GM15510 (cell line): ENCODE data around the gene OTUD4.
A peak's percentile ranks its signal among the peaks of the same experiment; 100 is the strongest.

Source experiments
- POLR2A ChIP-seq: IDR thresholded peaks from 3 replicates; pipeline ENCODE4 v1.6.1; 2011; ENCODE audit warnings: borderline replicate concordance; ENCODE audit not compliant: insufficient read length; ENCODE audit errors: extremely low read depth

Gene OTUD4

DNA sequence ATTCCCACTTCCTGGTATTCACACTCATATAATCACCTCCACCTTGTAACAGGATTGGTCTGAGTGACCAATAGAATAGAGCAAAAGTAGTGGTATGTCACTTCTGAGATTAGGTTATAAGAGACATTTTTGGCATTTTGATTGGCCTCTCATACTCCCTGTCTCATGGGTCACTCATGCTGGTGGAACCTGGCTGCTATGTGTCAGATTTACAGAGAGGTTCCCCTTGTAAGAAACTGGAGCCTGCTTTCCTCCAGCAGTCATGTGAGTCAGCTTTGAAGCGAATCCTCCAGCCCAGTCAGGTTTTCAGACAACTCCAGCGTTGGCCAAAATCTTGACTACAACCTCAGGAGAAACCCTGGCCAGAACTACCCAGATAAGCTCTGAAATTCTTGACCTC lies 2.6 kb upstream of the OTUD4 start:
- TF ChIP-seq POLR2A: no peak

DNA sequence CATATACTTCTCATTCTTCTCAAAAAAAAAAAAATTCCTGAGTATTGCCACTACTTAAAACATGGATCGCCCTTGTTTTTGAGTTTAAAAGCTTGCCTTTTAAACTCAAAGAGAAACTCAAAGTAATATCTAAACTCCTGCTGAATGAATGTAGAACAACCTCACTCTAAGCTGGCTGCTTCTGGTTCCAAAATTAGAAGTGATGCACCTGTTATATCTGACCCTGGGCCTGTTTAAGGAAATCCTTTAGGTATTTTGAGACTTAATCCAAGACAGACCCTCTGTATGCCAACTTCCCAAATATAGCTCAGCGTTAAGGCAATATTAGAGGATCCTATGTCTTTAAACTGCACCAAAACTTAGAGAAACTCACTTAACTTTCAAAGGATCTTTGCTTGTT lies 1.8 kb upstream of the OTUD4 start:
- TF ChIP-seq POLR2A: no peak

DNA sequence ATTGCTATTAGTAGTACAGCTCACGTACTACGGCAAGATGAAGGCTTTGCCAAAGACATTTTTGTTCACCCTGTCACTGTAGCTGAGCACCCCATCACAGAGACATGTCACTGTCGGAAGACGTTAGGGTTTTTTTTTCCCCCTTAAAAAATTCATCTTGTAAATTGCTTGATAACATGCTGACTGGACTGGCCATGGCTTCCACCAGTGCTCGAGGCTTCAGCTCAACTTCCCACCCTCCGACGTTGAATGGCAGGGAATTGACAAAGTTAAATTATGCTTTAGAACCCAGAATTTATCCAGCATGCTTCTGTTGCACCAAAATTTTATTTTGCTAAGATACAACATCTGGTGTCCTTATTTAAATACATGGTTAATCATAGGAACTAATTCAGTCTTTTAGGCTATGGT lies 707 bp upstream of the OTUD4 start:
- no peak for TF ChIP-seq POLR2A

DNA sequence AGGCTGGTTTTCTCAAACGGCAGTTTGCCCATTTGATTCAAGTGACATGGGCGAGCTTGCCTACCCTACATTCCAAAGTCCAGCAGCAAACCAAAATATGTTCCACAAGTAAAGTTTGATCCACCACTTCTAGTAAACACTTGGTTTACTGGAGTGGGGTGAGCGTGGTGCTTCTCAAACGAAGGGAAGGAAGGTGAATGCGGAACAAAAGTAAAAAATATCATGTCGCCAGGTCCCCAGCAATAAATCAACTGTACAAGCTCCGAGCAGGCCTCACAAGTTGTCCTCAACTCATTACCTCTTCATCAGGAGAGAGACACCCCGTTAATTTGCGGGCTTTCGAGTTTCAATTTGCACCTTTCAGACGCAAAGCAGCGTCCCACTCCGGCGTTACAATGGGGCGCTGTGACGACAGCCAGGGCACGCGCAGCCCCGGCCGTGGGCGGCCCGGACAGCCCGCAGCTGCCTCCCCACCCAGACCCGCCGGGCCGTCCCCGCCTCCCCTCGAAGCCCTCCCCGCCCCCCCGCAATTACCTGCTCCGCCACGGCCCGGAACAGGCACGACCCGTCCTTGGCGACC lies 1.0 kb downstream of the OTUD4 start:
- TF ChIP-seq POLR2A: peak; percentile 48

DNA sequence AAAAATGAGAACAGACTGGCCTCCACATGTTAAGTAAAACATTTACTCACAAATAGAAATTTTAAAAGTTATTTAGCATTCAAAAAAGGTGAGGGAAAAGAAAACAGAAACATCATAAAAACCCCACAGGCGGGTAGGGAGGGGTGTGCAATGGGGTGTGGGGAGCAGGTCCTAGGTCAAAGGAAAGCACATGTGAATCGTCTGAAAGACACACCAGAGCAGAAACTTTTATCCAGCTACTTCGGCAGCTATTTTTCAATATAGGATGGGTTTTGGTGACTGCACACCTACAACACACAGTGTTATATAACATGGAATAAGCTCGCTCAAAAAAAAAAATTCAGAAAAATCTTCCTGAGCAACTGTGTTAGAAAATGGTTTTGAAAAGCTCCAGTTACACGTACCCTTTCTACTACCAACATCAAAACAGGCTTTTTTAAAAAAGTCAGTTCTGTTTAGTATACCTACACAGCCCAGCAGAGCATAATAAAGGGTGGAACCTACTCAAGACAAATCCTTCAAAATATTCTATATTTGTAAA lies 1.6 kb downstream of the OTUD4 start:
- no peak for TF ChIP-seq POLR2A

DNA sequence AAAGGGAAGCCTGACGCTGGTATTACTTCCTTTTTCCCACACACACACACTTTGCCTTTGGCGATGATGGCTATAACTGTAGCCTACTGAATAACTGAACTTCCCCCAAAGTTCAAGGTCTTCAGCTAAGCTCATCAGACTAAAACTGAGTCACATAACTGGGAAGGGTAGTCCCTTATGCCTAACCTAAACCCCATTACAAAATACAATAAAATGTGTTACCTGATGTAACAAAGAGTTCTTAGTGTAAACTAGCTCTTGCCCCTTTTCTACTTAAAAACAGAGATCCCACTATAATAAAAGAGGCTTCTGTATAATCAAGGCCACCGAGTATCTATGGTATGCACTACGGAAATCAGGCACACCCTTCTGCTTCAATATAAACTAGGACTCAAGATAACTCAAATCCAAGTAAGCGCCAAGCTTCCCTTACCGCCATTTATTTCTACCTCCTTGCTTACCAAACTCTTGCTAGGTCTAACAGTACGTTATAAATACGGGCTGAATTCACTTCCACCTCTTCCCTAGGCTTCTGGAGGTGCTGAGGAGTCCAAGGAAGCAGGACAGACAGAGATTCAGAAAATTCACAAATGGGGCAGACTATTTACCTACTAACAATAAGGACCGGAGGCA lies 2.4 kb downstream of the OTUD4 start:
- peak; percentile 12 for TF ChIP-seq POLR2A

DNA sequence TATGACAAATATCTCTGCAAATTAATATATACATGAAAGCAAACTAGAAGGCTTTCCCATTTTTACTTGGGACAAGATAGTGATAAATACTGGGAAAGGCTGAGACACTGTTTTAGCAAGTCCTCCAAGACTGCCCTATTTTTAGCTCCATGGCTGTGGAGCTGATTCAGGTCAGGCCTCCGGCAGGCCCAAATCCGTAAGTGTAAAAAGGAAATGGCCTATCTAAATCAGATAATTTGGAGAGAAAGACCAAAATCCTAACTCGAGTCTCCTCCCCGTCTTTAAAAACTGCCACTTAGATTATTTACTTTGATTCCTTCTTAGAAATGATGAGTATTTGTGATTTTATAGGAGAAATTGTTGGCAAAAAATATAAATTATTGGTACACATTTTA lies 2.9 kb downstream of the OTUD4 start:
- no peak for TF ChIP-seq POLR2A

DNA sequence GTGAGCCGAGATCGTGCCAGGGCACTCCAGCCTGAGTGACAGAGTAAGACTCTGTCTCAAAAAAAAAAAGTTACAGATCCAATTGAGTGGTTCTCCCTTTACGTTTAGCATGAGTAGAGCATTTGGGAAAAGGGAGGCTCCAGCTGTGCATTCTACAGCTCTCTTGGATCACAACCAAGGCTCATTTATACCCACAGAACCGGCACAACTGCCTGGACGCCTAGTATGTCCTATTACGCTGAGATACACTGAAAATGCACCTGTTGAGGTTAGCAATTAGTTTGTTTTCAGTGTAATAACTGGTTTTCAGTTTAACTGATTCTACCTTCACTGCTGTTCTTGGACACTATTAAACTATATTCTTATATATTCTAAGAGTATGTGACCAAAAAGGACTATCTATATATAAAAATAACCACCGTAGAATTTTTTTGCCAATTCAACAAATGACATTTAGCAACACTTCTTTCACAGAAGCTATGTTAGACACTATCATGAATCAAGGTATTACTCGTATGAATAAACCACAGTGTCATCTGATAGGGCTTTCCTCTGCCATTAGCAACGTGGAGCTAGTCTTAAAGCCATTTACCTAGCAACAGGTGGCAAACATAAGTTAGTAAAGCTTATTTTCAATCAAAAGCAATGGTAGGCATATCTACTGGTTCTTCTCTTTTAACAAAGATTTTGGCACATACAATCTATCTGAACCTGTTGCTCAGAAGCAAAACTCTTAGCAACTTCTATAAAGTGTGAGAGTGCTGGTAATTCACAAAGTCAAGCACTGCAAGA lies 3.6 kb downstream of the OTUD4 start:
- no peak for TF ChIP-seq POLR2A

DNA sequence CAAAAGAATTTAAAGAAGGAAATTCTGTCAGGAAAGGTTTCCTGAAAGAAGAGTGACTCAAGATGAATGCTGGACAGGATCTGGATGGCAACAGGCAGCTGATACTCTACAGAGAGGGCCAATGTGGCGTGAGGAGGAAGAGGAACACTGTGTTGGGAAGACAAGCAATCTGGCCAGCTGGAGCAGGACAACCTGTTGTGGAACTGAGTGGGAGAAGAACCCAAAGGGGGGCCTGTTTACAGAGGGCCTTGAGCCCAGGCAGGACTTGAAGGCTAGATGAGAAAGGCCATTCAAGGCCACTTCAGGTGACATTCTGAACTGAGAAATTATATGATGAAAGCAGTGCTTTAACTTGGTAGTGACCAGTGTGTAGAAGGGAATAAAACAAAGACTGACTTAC lies 8.5 kb downstream of the OTUD4 start:
- no peak for TF ChIP-seq POLR2A

DNA sequence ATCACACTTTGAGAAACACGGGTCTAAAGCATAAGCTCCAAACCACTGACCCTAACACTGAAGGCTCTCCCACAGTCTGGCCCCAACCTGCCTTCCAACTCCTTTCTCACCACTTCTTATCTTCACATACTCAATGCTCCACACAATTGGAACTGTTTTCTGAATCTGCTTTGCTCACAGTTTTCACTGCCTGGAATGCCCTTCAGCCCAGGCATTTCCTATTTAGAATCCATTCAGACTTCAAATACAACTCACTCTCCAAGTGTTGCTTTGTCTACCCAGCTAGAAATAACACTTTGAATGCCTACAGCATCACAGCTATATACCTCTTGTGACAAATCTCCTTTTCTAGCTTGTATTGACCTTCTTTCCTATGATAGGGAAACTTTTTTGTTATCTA lies 10.2 kb downstream of the OTUD4 start:
- TF ChIP-seq POLR2A: no peak

DNA sequence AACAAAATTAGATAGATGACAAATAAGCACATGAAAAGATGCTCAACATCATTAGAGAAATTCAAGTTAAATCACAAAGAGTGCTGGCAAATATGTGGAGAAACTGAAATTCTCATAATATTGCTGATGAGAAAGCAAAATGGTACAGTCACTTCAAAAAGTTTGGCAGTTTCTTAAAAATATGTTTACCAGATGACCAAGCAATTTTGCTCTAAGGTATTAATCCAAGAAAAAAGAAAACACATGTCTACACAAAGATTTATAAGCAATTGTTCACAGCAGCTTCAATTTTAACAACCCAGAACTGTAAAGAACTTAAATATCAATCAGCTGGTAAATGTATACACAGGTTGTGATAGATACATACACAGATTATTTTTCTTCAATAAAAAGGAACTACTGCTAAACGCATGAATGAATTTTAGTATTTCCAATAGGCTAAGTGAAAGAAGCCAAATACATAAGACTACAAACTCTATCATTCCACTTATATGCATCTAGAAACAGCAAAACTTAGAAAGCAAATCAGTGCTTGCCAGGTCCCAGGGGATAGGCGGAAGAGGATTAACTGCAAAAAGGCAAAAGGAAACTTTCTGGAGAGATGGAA lies 11.7 kb downstream of the OTUD4 start:
- TF ChIP-seq POLR2A: no peak

DNA sequence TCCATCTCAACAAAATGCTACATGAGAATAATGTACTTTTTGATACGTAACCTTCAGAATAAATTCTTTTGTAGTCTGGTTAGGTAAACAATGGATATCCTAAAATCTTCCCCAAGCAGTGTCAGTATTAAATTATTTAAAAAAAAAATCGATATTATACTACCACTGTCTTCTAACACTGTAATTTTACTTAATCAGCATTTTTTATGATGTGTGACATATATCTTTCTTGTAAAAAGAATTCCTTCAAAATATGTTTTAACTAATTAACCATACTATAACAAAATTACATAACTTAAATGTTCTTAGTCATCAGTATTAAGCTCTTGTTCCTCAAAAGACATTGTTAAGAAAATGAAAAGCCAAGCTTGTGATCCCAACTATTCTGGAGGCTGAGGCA lies 12.5 kb downstream of the OTUD4 start:
- TF ChIP-seq POLR2A: no peak

DNA sequence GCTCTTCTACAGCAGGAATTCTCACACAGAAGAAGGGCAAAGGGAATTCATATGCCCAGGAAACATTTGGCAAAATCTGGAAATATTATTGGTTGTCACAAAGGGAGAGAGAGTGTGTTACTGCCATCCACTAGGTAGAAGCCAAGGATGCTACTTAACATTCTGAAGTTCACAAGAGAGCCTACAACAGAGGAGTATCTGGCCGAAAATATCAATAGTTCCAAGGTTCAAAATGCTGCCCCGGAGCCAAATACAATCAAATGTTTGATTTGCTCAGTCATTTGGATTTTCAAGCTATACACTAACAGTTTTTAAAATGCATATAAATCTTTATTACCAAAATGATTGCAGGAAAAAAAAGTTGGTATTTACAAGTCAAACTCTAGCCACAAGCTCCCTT lies 18.8 kb downstream of the OTUD4 start:
- TF ChIP-seq POLR2A: no peak

DNA sequence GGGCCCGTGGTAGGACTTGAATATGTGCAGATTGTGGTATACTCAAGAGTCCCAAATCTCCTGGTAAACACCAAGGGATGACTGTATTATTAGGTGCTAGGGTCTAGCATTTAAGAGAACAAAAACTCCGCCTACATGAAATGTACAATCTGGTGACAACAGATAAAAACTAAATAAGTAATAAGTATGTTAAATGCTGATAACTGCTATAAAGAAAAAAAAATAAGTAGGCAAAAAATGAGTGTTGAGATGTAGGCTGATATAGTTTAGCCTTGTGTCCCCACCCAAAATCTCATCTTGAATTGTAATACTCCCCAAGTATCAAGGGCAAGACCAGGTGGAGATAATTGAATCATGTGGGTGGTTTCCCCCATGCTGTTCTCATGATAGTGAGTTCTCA lies 23.4 kb downstream of the OTUD4 start:
- no peak for TF ChIP-seq POLR2A

DNA sequence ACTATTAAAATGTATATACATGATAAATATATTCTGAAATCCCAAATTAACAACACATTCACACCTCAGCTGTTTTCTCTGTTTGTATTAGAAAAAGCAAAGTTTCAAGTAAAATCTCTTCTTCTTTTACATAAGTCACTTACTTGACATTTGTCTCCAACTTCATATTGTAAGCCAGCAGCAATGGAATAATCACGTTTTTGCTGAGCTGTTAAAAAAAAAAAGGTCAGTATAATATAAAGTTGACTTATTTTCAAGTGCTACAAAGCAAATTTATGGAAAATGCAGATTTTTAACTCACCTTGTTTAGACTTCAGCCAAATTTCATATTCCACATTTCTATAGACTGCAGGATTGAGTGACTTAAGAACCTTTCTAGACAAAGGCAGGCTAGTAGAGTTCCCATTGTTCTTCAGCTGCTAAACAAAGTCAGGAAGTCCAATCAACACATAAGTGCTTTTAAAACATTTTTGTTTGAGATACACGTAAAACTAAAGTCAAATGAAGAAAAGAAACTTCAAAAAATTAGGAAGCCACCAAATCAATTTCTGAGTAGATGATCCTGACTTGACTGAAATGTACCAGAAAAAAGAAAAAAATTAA lies 25.0 kb downstream of the OTUD4 start:
- no peak for TF ChIP-seq POLR2A
